ENCODE results near the gene ENOSF1.
"Not testable (repeated sequence)": the region's sequence is repeated elsewhere in the genome, so short reads cannot be mapped to it uniquely, and the experiment has no call there.

Gene ENOSF1

GRCh38 chr18:703213-703967 is 9.0 kb downstream of the ENOSF1 start:
- DNase-seq, result no peak

GRCh38 chr18:697800-698199 is 14.6 kb downstream of the ENOSF1 start:
- DNase-seq, result no peak

GRCh38 chr18:697012-697411 is 15.4 kb downstream of the ENOSF1 start:
- DNase-seq, result no peak

GRCh38 chr18:693466-694187 is 18.8 kb downstream of the ENOSF1 start:
- DNase-seq, result peak; percentile 2

GRCh38 chr18:692824-693223 is 19.6 kb downstream of the ENOSF1 start:
- peak; percentile 12 for DNase-seq

- DNase-seq, result no peak
Measured at GRCh38 chr18:688323-688722, 24.1 kb downstream of the ENOSF1 start.

- DNase-seq, result no peak
Measured at GRCh38 chr18:686339-687111, 25.9 kb downstream of the ENOSF1 start.

- DNase-seq, result no peak
Measured at GRCh38 chr18:685438-685837, 27.0 kb downstream of the ENOSF1 start.

GRCh38 chr18:683531-683930 is 28.9 kb downstream of the ENOSF1 start:
- DNase-seq, result no peak

- no peak for DNase-seq
Measured at GRCh38 chr18:682833-683232, 29.6 kb downstream of the ENOSF1 start.

GRCh38 chr18:682416-682815 is 30.0 kb downstream of the ENOSF1 start:
- not testable (repeated sequence) for DNase-seq

GRCh38 chr18:681985-682384 is 30.4 kb downstream of the ENOSF1 start:
- peak; percentile 69 for DNase-seq

GRCh38 chr18:680392-680791 is 32.0 kb downstream of the ENOSF1 start:
- DNase-seq, result no peak

GRCh38 chr18:679516-679915 is 32.9 kb downstream of the ENOSF1 start:
- DNase-seq, result no peak

- peak; percentile 58 for DNase-seq
Measured at GRCh38 chr18:678482-679182, 33.8 kb downstream of the ENOSF1 start.

GRCh38 chr18:677951-678381 is 34.5 kb downstream of the ENOSF1 start:
- no peak for DNase-seq

GRCh38 chr18:677145-677544 is 35.3 kb downstream of the ENOSF1 start:
- DNase-seq, result no peak

GRCh38 chr18:676736-677135 is 35.7 kb downstream of the ENOSF1 start:
- no peak for DNase-seq

- DNase-seq, result no peak
Measured at GRCh38 chr18:676069-676468, 36.4 kb downstream of the ENOSF1 start.

- DNase-seq, result no peak
Measured at GRCh38 chr18:675307-675706, 37.1 kb downstream of the ENOSF1 start.

GRCh38 chr18:673769-674168 is 38.7 kb downstream of the ENOSF1 start:
- no peak for DNase-seq

- DNase-seq, result no peak
Measured at GRCh38 chr18:673317-673716, 39.1 kb downstream of the ENOSF1 start.

GRCh38 chr18:671405-671804 is 41.0 kb downstream of the ENOSF1 start:
- DNase-seq, result no peak
